HG02938 (cell line): ENCODE data around the gene MLYCD.

Source experiments
- ATAC-seq: cut with Tn5 transposase; IDR thresholded peaks from one replicate; pipeline ENCODE4 v1.9.1; 2021; ENCODE audit warnings: mild to moderate bottlenecking, moderate library complexity; ENCODE audit not compliant: unreplicated experiment

MLYCD gene

DNA sequence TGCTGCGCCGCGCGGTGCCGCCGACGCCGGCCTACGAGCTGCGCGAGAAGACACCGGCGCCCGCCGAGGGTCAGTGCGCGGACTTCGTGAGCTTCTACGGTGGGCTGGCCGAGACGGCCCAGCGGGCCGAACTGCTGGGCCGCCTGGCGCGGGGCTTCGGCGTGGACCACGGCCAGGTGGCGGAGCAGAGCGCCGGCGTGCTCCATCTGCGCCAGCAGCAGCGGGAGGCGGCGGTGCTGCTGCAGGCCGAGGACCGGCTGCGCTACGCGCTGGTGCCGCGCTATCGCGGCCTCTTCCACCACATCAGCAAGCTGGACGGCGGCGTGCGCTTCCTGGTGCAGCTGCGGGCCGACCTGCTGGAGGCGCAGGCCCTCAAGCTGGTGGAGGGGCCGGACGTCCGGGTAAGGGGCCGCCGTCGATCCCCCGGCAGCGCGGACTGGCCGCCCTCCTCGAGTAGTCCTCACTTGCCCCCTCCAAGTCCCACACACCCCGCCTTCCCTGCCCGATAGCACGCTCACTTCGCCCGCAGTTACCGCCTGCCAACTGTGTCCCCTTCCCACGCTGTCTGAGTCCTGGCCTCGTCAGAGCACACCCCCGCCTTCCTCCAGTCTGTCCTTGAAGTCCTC is 470 bp downstream of the MLYCD start:
- ATAC-seq, result peak; percentile 63

DNA sequence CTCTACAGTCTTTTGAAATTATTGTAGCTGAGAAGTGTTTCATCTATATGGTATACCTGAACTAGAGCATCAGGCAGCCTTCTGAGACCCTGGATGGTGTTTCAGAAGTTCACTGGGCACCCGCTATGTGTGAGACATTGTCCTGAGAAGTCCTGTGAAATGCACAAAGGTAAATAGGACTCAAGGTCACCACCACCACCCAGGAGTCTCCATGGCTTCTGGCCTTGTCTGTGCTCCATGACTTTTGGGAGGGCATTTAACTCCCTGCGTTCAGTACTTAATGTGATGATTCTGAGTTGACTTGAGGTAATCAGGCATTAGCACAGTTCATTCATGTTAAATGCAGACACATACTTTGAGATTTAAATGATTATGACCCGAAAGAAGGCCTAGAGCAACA is 1.1 kb downstream of the MLYCD start:
- no peak for ATAC-seq

DNA sequence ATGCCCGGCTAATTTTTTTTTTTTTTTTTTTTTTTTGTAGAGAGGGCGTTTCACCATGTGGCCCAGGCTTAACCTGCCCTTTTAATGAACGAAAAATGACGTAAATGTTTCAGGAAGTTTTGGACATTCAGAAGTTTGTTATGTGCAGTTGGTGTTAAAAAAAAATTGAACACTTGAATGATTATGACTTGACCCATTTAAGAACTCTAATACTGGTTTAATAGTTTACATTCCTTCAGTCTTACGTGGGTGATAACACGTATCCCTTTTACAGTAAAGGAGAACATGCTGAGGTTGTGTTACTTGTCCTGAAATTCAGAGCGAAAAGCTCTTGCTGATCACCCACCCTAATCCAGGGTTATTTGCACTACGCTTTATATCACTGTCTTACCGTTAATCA is 1.7 kb downstream of the MLYCD start:
- no peak for ATAC-seq

DNA sequence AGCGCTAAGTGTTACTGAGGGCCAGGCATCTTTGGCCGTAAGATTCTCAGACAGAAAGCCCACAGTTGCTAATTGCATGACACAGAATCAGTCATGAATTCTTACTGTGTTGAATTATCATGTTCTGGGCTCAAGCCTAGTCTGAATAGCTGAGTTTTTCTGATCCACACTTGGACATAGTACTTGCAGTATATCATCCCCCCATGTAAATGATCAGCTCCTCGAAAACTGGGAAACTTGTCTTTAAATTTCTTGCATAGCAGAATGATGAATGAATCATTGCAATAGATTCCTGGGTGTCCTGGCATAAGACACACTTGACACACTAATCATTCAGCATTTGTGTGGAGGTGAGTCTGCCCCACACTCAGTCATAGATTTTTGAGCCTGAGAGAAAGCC is 2.2 kb downstream of the MLYCD start:
- no peak for ATAC-seq

DNA sequence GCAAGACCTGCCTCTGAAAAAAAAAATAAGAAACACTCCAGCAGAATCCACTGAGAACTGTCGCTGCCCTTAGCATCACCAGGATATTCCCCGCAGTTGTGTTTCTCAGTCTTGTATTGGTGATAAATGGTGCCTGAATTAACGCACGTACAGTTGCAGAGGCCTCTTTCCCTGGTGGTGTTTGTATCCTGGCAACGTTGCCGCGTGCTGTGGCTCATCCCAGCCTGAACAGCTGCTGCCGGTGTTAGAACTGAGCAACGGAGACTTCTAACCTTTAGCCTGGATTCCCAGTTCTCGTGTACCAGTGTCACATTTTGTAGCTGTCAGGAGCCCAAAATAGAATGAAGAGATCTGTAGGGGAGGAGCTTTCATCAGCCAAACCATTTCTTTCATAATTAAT is 4.8 kb downstream of the MLYCD start:
- no peak for ATAC-seq

DNA sequence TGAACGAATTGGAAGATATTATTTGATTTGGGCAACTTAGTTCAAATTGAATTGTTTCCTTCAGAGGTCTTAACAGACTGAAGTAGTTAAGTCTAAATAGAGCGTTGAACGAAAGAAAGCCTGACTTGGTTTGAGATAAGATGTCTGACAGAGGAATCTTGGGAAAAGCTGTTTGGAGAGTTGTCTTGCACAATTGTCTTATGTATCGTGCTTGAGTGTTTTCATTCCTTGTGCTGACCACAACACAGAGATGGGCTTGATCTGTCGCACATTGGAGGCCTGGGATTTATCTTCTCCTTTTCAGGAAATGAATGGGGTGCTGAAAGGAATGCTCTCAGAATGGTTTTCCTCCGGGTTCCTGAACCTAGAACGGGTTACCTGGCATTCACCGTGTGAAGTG is 7.8 kb downstream of the MLYCD start:
- no peak for ATAC-seq

DNA sequence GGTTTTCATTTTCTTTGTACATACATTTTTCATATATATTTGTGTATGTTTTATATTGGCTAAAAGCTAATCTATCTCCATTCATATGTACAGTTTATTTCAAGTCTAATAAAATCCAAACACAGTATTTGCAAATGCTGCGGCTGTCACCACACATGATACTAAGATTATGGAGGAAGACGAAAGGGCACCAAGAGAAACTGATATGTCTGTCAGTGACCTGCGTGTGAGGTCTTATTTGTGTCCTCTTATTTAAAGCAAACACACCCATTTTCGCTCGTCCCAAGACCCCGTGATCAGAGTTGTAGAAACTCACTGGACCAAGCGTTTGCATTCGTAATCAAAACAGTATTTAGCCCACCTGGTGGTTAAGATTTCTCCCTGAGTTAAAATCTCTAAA is 8.2 kb downstream of the MLYCD start:
- ATAC-seq, result no peak

DNA sequence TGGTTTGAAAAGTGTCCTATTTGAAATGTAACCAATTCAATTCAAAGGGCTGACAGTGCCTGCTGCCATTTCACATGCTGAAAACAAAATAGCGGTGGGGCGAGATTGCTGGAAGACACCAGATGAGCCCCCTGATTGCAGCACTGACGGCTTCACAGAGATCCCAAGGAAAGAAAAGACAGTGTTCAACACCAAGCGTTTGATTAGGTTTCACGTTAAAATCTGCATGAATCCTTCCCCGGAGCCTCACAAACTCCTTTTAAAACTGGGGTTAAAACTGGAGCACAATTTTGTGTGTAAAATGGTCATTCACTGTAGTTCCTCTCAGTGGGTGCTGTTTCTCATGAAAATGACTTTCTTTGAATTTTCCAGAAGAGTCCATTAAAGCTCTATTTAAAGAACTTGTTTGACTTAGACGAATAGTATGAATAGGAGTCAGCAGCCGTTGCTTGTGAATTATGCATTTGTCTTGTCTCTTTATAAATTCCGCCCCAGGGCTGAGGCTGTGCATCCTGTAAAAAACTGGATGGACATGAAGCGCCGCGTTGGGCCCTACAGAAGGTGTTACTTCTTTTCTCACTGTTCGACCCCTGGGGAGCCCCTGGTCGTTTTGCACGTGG is 8.8 kb downstream of the MLYCD start:
- no peak for ATAC-seq

DNA sequence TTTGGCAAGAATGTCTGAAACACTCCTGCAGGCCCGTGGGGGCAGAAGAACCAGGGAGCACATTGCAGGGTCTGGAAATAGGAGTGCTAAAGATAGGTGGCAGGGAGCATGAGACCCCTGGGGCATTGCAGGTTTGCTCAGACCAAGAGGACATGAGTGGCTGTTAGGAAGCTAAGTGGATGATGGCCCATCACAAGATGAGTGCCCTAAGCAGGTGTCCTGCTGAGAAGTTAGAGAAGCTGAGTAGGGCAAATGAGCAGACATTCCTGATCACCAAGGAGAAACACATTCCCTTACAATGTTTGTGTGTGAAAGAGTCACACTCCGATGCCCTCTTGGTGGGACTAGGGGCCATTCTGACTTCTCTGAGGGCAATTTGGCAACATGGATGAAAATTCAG is 9.9 kb downstream of the MLYCD start:
- no peak for ATAC-seq

DNA sequence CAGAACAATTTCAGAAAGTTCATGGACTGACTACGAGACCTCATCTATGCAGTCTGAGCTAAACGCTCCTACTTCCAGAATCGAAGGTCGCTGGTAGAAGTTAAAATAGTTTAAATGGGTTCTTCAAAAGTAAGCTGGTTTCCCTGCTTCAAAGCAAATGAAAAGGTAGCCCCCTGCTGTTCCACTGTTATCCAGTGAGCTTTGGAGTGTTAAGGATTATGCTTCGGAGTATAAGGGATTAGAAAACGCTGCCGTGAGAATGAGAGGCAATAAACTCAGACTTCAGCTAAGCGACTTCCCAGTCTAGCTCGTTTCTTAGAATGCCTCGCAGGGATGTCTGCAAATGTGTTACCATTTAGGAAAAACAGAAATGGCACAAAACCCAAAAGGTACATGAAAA is 12.4 kb downstream of the MLYCD start:
- no peak for ATAC-seq

DNA sequence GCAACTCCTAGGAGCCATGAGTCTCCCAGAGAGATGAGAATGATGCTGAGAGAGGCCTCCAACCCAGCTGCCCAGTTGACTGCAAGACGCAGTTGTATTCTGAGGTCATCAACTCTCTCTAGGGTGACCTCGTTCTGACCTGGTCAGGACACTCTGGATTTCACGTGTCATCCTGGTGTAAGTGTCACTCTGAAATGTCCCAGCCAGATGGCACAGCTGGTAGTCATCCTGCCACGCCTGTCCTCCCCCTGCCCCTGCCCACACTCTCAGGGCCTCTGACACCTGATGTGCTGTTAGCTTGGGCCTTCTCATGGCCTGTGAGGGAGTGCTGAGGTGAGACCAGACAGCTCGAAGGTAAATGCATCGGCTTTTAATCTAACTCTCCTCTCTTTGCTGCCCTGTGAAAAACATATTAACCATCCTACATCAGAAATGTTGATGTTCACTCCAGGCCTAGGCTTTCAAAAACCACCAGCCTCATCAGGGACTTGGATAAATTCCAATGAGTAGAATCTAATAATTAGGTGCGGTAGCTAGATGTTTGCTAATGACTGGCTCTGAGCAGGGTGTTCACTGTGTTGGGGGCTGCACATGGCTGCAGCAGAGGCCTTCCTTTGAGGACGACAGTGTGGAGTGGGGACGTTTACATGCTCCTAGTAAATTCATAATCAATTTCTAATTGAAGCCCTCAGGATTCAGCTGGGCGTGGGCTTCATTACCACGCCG is 13.8 kb downstream of the MLYCD start:
- no peak for ATAC-seq

DNA sequence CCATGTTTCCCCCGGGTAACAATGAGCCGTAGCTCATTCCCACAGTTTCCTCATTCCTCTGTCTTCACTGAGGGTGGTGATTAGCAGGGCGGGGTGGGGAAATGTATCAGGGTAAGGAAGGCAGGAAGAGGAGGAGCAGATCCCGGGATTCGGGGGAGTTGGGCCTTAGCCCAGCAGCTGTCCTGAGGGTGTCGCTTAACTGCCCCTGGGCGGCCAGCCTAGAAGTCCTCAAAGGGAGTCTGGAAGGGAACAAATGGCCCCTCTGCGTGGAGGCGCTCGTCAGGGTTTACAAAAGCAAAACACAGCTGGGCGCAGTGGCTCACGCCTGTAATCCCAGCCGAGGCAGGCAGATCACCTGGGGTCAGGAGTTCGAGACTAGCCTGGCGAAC is 14.3 kb downstream of the MLYCD start:
- no peak for ATAC-seq

DNA sequence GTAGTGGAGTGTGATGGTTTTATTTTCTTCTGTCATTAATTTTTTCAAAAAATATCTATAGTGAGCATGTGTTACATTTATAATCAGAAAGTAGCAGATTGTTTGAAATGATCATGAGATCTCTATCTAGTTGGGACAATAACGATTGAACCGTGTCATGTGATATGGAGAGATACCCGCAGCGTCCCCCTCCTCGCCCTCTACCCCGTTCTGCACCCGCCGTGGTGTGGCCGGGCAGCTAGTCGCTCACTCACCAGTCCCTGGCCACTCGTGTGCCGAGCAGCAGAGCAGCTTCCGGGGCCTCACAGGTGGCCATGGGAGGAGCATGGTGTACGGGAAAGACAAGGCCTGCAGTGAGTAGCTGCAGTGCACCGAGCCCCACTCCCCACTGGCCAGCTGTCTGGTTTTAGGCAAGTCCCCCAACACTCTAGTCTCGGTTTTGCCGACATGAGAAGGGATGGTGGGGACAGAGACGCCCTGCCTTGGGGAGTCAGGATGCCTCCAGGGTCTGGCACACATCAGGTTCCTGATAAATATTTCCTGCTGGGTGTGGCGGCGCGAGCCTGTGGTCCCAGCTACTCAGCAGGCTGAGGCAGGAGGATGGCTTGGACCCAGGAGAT is 15.3 kb downstream of the MLYCD start:
- ATAC-seq, result no peak

DNA sequence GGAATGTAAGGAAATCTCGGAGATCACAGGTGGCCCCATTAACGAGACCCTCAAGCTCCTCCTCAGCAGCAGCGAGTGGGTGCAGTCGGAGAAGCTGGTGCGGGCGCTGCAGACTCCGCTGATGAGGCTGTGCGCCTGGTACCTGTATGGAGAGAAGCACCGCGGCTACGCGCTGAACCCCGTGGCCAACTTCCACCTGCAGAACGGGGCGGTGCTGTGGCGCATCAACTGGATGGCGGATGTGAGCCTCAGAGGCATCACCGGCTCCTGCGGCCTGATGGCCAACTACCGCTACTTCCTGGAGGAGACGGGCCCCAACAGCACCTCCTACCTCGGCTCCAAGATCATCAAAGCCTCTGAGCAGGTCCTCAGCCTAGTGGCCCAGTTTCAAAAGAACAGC is 16.2 kb downstream of the MLYCD start:
- ATAC-seq, result no peak

DNA sequence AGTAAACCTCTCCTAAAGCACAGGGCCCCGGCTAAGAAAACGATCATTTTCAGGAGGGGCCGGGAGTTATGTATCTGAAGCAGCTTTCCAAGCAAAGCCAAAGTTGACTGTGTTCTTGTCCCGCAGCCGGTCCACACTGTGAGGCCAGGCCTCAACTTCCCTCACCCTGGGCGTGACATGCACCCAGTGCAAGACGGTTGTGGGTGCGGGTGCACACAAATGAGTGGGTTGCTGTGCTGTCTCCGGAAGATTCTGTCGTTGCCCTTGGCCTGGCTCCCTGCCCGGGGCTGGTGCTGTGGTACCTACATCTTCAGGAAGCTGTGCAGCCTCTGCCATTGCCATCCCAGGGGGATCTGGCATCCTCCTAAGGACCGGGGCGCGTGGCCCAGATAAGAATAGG is 16.6 kb downstream of the MLYCD start:
- no peak for ATAC-seq

DNA sequence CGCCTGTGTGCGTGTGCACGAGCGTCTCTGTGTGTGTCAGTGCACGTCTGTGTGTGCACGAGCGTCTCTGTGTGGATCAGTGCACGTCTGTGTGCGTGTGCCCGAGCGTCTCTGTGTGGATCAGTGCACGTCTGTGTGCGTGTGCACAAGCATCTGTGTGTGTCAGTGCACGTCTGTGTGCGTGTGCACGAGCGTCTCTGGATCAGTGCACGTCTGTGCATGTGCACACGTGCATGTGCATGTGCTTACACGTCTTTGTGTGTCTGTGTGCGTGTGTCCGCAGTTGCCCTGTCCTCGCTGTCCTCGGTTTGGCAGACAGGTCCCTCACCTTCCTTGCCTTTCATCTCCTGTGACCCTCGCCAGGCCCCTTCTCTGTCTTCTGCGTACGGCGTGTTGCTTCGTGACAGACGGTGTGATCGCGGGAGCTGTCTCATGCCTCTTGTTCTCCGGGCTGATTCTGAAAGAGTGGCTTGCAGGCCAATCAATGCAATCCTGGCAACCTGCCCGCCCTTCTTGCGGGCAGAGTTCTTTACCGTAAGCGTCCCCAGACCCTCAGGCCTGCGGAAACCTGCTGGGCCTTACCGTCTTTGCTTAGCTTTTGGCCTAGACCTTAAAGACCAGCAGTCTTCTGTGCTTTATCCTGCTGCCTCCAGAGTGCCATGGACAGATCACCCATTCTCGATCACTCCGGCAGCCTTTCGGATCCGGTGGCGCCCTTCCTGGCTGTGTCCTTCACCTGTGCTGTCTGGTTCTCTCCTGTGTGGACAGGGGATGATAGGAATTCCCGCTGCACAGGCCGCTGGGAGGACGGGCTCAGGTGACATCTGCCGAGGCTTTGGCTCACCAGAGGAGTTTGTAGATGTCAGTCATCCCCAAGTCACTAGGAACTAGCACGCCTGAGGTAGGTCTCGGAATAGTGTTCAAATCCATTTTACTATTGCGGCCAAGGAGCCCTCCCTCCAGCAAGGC is 18.5 kb downstream of the MLYCD start:
- ATAC-seq, result no peak

DNA sequence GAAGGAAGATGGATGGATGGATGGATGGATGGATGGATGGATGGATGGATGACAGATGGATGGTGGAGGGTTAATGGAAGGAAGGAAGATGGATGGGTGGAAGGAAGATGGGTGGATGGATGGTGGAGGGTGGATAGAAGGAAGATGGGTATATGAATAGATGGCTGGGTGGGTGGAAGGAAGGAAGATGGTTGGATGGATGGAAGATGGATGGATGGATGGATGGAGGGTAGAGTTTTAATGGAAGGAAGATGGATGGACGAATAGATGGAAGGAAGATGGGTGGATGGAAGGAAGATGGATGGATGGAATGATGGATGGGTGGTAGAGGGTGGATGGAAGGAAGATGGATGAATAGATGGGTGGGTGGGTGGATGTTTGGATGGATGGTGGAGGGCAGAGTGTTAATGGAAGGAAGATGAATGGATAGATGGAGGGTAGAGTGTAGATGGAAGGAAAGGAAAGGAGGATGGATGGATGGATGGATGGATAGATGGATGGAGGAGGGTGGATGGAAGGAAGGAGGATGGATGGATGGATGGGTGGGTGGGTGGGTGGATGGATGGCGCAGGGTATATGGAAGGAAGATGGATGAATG is 22.1 kb downstream of the MLYCD start:
- ATAC-seq, result no peak

DNA sequence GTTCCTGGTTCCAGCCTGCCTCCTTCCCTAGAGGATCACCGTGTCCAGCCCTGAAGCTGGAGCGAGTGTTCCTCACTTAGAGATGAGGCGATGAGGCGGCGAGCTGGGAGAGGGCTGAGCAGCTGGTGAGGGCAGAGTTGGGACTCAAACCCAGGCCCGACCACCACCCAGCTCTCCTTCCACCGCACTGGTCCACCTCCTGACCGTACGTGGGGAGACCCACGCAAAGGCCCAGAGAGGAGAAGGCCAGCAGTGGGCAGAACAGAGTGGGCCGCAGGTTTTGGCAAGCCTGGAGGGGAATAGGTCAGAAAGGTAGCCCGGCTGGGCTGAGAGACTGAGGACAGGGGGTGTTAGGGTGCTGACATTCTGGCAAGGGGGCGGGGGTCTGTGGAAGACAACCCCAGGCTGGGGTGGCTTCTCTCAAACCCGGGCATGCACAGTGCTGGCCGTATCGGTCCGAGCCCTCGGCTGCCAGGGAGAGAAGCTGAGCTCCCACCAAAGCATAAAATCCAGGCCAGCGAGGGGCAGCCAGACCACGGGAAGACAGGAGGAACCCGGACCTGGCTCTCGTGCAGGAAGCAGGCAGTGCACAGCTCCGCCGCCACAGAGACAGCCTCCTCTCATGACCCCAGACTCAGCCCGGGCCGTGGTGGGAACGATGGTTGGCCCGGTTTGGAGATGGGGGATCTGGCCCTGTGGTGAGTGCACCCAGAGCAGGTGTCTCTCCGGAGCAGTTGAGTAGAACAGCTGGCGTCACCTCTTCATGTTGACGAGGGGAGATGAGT is 24.9 kb downstream of the MLYCD start:
- no peak for ATAC-seq

DNA sequence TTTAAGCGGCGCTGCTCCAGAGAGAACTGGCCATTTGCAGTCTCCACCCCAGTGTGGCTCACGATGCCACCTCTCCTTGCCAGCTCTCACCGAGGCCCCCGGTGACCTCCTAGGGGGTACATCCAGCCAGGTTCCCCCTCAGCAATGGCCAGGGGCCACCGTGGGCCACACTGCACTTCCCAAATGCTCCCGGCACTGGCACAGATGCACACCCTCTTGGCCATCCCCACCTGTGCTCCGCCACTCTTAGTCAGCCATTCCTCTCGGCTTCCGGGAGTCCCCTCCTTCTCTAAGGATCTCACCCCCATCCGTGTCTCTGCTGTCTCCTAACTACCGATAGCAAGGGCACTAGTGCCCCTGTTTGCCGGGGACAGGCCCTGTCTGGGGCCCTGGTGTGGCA is 25.8 kb downstream of the MLYCD start:
- ATAC-seq, result no peak
